CD1c-positive myeloid dendritic cell (primary cell): Measurements from ENCODE around the gene ANKRD13C.

ENCODE experiments used
- DNase-seq: peaks from one replicate; pipeline ENCODE4 v3.0.0-alpha.2; 2016; ENCODE audit errors: extremely low spot score

The ANKRD13C gene

GRCh38 chr1:70220517-70221237 is 133.8 kb downstream of the ANKRD13C start:
- no peak for DNase-seq

GRCh38 chr1:70220015-70220414 is 134.5 kb downstream of the ANKRD13C start:
- peak; percentile 12 for DNase-seq

GRCh38 chr1:70211541-70211940 is 143.0 kb downstream of the ANKRD13C start:
- no peak for DNase-seq

- no peak for DNase-seq
Observed at GRCh38 chr1:70210820-70211219, 143.7 kb downstream of the ANKRD13C start.
